Retina (tissue), 1 donor: Measurements from ENCODE around the gene SRGAP3.

ENCODE experiments used
- DNase-seq: peaks from one replicate; pipeline ENCODE4 v3.0.0-alpha.2; 2016

SRGAP3 gene

DNA sequence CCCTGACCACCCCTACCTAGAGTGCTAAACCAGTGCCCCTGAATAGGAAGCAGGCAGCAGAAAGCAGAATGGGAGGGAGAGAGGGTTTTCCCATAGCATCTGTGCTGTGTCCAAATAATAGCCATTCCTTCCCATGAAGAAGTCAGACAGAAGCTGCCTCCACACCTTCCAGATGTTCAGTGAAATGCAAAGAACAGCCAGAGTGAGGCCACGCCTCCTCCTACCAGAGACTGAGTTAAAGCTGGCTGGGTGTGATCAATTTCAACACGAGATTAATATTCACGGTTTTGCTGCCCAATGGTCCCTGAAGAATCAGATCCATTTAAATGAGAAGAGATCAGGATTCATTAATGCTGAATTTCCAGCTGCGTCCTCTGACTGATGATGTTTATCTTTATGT is 111.8 kb downstream of the SRGAP3 start:
- no peak for DNase-seq

DNA sequence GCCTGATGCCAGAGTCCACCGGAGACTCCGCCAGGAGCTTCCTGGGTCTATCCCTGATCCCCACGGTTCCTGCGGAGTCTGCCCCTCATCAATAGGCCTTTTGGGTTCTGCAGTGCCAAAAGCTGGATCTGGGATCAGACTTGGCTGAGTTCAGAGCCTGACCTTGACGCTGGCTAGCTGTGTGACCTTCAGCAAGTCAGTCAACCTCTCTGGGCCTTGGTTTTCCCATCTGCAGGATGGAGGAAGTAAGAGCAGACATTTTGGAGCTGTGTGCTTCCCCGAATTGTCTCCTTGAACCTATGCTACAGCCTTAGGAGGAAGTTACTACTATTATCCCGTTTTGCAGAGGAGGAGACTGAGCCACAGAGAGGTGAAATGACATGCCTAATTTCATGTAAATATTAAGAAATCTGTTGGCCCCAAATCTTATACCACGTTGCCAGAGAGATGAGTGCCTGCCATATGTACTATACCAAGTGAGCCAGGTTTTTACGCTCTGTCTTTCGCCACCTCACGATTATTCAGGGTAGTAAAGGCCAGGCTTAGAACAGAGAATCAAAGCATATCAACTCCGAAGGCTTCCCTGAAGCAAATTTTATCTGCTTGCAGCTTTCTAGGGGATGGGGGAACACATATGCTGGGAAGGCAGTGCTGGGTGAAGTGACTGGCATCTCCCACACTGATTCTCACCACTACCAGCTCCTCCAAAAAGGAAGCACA is 112.5 kb downstream of the SRGAP3 start:
- DNase-seq, result no peak

DNA sequence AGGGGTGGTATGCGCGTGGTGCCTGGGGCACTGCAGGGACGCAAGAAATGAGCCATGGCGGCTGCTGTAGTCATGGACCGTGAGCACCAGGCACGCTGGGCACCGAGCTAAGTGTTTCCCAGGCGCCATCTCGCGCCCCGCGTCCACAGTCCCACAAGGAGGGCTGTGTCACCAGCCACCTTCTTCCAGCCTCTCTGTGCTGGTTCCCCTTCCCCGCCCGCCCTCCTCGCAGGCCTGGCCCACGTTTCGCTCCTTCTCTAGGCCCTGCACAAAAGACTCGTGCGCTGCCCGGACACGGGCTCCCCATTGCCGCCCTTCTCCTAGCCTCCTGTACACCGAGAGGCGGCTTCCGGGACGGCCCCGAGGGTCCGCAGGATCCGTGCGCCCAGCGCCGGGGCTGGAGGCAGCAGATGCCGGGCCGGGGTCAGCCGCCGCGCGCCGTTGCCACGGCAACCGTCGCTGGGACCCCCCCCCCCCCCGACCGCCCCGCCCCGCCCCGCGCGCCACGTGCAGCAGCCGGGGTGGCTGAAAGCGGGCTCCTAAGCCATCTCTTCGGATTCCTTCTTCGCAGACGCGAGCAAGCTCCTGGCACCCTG is 113.4 kb downstream of the SRGAP3 start:
- peak; percentile 78 for DNase-seq

DNA sequence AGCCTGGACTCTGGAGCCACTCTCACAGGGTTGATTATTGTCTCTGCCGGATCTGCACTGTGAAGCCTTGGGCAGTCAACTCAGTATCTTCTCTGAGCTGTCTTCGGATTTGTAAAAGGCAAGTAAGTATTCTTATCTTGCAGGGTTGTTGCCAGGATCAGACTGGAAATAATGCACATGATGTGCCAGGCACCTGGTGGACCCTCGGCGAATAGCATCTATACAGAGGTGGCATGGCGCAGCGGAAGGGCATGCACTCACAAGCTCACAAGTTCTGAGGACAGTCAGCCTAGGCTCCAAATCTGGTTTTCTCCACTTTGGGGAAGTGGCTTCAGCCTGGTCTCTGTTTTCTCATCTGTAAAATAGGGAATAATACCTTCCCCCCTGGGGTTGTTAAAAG is 113.9 kb downstream of the SRGAP3 start:
- no peak for DNase-seq

DNA sequence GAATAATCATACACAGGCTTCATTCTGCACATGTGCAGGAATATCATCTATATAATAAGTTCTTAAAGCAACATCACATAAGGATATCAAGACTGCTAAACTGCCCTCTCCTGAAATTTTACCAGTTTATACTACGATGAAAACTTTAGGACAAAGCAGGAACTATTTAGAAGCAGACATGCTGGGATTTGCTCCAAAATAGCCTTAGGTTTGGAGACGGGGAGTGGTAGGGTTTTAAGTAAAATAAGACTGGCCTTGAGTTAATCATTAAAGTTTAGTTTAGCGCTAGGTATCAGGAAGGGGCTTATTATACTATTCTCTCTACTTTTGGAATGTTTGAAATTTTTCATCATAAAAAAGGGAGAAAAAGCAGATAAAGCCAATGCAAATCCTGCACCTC is 115.8 kb downstream of the SRGAP3 start:
- DNase-seq, result no peak

DNA sequence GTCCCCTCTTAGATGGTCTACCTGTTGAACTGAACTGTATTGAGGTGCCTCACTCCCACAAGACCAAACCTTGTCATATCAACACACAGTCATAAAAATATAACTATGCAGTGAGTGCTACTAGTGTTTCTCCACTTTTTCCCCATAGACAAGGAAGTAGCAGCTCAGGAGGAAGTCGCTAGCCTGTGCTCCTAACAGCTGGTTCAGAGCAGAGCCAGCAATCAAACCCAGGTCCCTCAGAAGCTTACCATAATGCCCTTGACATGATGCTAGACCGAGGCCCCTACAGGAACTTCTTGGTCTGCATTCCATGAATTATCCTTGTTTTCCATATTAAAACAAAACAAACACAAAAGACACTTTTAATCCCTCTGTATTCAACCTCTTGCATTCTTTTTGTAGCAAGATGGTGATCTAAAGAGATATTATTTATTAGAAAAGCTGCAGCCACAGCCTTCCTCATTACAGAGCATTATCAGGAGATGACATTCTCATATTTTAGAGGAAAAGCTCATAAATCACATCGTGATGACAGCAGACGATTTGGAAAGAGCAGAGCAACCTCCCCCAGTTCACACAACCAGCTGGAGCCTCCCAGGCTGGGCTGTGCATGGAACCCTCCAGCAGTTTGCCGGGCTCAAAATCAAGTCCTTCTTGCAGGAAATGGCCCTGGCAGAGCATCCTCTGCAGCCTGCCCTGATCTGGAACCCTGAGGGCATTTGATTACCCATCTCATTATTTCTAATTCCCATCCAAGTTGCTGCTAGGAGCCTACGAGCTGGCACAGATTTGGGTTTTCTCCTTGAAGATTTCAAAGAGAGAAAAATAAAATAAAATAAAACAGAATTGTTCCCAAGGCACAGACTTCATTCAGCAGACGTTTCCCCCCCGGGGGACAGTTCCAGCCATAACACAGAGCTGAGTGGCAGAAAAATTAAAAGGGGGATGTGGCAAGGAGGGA is 118.8 kb downstream of the SRGAP3 start:
- peak; percentile 38 for DNase-seq

DNA sequence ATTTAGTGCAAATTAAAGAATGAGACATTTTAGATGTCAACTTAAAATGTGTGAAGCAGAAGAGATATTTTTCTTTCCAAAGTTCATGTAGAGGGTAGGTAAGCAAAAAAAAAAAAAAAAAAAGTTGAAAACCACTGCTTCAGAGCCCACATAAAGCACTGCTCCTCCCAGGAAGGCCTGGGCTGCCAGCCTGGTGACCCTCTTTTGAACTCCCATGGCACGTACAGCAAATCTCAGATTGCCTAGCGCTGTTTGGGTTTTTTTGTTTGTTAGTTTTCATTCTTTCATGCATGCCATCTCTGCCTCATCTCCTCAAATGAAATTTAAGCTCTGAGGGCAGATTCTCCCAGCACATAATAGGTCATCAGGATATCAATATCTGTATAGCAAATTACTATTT is 120.1 kb downstream of the SRGAP3 start:
- DNase-seq, result no peak

DNA sequence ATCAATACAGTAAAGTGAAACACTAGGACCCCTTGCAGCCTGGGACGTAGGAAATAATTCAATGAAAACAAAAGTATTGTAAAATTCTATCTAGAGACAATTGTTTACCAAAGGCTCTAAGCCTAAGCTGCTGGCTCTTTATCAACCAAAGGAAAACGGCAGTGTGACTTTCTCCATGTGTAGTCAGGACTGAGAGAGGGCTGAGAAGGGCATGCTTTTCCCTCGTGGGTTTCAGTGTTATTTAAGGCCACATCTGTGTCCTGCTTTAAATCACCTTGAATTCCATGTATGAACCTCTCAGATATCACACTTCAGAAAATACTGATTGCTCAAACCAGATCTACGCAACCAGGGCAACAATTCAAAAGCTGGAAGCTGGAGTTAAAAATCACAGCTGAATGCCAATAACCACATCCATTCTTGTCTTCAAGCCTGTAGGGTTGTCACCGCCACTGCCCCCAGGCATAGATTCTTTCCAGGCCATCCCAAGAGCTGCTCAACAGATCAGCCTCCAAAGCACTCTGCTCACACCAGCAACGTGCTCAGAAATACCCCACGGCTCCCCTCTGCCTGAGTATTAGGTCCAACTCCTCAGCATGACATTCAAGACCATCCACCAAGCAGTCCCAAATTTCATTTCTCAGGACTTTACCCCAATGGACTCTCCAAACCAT is 124.0 kb downstream of the SRGAP3 start:
- no peak for DNase-seq

DNA sequence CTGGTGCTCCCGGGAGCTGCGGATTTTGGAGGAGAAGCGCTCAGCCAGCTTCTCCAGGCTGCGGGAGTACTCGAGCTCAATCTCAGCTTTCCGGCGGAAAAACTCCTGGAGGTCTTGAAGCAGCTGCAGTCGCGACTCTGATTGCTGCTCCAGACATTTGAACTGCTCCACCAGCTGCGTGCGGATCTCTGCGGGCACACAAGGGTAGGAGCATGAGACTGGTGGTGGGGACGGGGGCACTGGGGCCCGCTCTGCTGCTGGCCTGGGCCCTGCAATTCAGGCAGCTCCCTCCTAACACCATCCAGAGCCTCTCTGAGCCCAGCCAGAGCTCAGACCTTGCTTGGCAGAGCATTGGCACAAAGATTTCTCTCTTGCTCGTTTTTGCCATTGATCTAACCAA is 124.7 kb downstream of the SRGAP3 start:
- DNase-seq, result no peak

DNA sequence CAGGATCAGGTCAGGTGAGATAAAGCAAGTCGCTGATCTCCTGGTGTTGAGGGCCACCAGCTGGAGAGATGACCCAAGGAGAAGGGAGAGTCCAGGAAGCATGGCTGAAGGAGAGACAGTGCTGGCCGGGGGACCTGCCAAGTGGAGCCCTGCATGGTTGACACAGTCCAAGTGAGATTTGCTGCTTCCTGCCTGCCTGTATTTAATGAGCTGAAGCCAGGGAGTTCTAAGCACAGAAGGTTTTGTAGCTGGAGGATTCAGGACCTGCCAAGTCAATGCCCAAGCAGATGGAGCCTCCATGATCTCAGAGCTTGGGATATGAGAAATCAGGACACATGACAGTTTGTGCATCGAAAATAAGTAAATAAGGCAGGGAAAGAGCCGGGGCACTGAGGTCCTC is 125.6 kb downstream of the SRGAP3 start:
- DNase-seq, result no peak

DNA sequence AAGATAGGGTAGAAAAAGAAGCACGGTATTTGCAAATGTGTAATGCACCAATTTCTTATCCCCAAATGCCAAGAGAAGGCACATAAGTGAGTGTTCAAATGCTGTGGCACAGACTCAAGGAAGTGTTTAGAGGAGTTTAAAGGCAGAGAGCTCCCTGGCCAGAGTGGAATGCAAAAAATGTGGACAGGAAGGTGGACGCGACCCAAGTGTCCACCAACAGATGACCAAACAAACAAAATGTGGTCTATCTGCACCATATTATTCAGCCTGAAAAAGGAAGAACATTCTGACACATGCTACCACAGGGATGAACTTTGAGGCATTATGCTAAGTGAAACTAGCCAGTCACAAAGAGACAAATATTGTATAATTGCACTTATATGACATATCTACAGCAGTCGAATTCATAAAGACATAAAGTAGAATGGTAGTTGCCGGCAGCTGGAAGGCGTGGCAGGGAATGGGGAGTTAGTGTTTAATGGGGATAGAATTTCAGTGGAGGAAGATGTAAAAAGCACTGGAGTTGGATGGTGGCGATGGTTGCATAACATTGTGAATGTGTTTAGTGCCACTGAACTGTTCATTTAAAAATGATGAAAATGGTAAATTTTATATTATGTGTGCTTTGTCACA is 126.6 kb downstream of the SRGAP3 start:
- no peak for DNase-seq

DNA sequence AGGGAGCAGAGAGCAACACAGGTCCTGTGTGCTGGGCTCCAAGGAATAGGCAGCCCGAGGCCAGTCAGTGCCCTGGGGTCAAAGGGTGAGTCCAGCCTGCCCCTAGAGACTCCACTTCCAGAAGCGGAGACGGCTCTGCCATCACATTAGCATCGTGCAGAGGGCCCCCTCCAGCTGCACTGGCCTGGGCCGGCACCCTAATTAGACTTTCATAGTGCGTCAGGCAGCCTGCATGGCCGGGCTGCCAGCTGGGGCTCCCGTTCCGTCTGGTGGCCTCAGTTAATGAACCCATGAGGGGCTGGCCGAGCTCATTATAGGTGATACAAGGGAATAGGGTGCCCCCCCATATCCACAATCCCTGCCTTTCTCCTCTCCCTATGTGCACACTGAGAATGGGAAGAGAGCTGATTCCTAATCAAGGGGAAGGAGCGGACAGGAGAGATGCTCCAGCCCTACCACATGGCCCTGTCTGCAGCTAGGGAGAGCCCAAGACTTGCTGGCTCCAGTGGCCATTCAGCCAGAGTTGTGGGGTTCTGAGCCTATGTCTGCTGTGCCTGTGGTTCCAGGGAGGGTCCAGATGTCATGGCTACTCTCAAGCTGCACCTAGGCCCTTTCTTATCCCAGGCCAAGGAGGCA is 128.0 kb downstream of the SRGAP3 start:
- peak; percentile 77 for DNase-seq

DNA sequence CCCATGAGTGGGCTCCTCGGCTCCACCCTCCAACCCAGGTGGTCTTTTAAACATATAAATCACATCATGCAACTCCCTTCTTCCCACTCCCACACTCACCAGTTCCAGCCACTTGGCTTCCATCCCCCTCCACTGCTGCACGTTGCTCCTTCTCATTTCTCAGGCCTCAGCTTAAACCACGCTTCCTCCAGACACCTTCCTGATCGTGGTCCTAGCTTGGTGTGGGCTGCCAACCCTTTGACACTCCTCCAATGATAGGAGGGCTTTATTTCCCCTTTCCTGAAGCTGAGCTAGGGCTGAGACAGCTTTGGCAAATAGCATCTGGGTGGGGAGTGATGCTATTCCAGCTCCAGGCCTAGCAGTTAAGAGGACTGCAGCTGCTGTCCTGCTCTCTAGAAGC is 130.1 kb downstream of the SRGAP3 start:
- DNase-seq, result no peak

DNA sequence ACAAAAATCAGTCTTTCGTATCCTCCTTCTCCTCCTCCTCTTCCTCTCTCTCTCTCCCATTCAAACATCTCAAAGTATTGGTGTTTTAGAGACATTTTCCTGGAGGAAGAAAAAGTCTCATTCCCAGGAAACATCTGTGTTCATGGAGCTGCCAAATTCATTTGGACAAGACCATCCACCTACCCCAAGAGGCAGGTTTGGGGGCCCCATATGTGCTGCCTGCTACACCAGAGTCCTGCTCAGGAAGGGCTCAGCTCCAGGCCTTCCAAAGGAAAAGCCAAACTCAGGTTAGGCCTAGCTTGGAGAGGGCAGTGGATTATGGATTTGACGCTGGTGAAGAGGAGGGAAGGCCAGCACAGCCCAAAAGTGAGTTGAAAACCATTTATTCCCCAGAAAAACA is 131.2 kb downstream of the SRGAP3 start:
- DNase-seq, result no peak

DNA sequence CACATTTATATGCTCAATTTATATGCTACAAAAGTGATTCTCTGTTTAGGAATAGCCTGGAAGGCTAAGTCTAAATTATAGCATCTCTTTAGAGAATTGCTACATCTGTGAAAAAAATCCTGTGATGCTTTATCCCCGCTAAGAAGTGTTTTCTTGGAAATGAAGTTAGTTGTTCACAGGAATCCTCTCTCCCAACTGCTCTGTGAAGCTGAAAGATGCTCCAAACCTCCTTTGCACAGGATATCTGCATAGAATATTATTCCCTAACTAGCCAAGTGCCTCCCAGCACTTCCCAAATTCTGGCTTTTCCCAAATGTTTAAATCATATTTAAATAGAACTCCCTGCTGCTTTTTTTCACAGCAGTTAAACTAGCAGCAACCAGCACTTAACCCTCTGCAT is 132.2 kb downstream of the SRGAP3 start:
- no peak for DNase-seq

DNA sequence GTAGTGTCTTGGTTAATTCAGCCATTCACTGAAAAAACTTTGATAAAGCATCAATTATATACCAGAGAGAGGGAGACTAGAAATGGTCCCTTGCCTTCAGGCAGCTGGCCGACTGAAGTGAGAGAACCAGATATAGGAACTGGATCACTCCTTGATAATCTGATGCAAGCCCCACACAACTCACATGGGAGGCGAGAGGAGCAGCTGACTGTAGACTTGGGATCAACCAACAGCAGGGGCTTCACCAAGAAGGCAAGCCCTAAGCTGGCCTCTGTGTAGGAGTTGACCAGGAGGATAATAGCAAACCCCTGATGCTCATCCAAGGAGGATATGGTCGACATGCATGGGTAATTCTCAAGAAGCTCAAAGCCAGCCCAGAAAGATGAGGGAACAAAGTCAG is 133.1 kb downstream of the SRGAP3 start:
- no peak for DNase-seq

DNA sequence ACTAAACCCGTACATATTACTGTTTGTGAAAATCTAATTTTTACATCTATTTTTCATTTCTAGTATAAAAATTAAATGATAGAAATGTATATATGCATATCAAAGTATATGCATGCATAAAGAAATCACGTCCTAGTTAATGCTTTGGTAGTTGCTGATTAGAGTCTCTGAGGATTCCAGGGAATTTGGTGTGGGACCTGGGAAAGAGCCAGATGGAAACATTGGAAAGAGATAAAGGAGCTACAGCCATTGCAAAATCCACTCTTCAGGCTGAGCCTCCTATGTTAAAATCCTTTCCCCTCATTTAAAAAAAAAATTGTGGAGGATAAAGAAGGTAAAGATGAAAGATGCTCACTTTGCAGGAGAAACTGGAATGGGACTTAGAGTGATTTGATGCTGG is 134.1 kb downstream of the SRGAP3 start:
- no peak for DNase-seq

DNA sequence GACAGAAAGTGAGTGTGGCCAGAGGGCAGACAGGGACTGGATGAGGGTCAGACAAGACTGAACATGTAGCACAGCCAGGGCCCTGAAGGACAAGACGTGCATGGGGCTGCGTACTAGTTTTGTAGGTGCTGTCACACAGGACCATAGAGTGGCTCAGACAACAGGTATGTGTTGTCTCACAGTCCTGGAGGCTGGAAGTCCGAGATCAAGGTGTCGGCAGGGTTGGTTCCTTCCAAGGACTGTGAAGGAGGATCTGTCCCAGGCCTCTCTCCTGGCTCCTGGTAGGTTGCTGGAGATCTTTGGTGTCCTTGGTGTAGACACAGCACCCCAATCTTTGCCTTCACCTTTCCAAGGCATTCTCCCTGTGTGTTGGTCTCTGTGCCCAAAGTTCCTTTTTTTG is 136.4 kb downstream of the SRGAP3 start:
- DNase-seq, result no peak

DNA sequence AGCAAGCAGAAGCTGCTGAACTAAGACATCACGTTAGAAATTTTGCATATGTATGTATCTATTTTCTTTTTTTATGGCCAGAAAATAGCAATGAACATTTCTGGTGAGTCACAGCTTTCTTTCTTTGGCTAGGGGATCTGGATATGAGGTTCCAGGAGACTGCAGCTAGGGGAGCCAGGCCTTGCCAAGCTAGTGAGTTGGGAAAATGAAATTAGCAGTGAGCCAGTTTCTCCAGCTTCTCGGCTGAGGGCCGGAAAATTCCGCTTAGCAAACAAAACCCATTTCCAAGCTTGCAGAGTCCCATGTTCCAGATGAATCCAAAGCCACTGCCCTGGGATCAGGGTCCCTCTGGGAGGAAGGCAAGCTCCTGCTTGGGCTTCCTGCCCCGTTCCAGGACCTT is 137.6 kb downstream of the SRGAP3 start:
- DNase-seq, result no peak

DNA sequence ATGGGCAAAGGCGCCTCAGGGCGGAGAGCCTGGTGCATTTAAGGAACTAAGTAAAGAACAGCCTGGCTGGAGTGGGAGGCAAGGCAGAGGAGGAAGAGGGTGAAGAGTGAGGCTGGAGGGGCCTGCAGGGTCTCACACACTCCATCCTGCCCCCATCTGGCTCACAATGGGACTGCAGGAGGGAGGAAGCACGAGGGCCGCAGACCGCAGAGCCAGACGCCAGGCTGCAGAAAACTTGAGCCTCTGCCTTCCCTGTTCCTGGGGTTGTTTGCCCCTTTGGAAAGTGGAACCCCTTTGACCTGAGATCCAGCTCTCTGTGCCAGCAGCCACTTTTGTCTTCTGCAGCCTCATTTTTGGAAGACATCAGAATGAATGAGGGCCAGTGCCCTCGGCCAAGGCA is 138.0 kb downstream of the SRGAP3 start:
- DNase-seq, result no peak

DNA sequence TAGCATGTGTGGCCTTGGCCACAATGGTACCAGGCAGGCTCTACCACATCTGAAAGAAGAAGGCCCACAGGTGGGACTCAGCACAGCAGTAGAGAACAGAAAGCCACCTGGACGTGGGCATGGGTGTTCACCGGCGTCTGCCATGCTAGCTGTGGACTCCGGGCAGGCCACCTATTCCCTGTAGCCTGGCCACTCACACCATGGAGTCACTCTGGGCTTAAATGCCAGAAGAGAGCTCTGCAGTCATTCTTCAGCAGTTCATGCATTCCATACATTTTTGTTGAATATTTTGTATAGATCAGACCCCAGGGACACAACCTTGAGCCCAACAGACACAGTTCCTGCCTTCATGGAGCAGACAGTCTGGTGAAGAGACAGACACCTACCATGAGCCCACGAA is 138.6 kb downstream of the SRGAP3 start:
- DNase-seq, result no peak

DNA sequence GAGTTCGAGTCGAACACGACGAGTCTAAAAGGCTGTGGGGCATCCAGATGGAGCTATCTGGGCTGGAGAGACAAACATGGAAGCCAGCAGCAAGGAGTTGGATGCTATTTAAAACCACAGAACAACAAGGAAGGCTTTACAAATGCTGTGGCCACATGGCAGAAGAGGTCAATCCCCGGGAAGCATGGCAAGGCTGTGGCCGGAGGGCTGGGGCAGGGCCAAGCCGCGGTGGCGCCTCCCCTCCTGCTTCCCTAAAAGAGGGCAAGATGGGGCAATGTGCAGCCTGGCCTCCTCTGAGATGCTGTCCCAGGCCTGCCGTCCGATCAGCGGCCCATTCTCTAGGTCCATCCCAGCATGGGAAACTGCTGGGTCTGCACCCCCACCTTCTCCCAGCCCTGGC is 139.1 kb downstream of the SRGAP3 start:
- DNase-seq, result no peak
